Measurements from ENCODE around the gene SNX11. TPM values are rescaled to one million over a fixed set of nuclear protein-coding genes. Genes with fewer than 3 reads are reported as not detected.
A peak's percentile ranks its signal among the peaks of the same experiment; 100 is the strongest.

Gene SNX11
- total and polyA plus RNA-seq, 2 of the 8 experiments (the other 6 are each of a cell fraction or from before 2014, with no cell fraction given) = 21.1 to 21.4 TPM

DNA sequence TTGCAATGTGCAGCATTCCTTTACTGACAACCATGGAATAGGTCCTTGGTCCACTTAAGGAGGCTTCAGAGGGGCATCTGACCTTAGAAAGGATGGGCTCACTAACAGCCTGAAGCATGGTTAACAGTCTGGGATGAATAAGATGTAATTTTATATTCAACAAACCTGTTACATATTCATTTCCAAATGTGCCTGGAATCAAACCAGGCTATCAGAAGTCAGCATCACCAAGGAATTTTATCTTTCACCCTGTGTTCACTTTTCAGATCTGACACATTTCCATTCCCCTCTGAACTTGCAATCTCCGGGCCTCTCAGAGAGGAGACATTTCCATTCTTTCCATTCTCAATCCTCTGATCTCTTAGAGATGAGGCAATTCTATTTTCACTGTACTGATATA lies 62.4 kb downstream of the SNX11 start (continued):
- no peak for TF ChIP-seq TAF1 (IDR thresholded peaks at IDR 0.05; ENCODE audit: low read depth, low read length)

MicroRNAs encoded within 50 kb of the gene (microRNA counts, 767-probe panel; counts per million panel counts)
- microRNA hsa-miR-1203 = 879 counts per million, percentile 95 among the panel's probes with 10 or more counts

Small RNAs within 50 kb of the gene (microRNA-seq; reads per million reads assigned to microRNA genes)
- 0 reads per million in 2 experiments for gene MIR1203 (ENCODE audit: borderline microRNAs expressed in 2 of 2, borderline number of aligned reads in 2 of 2, borderline replicate concordance in 1 of 2)

Small RNAs within 50 kb of the gene (small RNA-seq; reads per million reads assigned to genes)
- gene AC004477.2 (ENCODE audit: insufficient read depth) = not detected
- not detected for gene MIR1203 (ENCODE audit: insufficient read depth)
- gene RNU6-1201P (ENCODE audit: insufficient read depth) = not detected

Other genes starting within 250 kb of the SNX11 start
- 11.0 and 13.8 TPM in 2 replicates for gene SP2, start 211.5 kb upstream of the SNX11 start, total RNA-seq (2021; fragmentation: NEBNext Ultra II Directional; extraction: Animal tissue kit (Norgen Biotek cat#: 25700))
- gene SP2, start 211.5 kb upstream of the SNX11 start, polyA plus RNA-seq (2011; rRNA removed) = 5.6 and 9.5 TPM in 2 replicates
- gene PNPO, start 166.2 kb upstream of the SNX11 start, total RNA-seq (2021; fragmentation: NEBNext Ultra II Directional; extraction: Animal tissue kit (Norgen Biotek cat#: 25700)) = 7.0 and 8.8 TPM in 2 replicates
- 7.5 and 8.1 TPM in 2 replicates for gene PNPO, start 166.2 kb upstream of the SNX11 start, polyA plus RNA-seq (2011; rRNA removed)
- 0.26 and 0.34 TPM in 2 replicates for gene PRR15L, start 149.9 kb upstream of the SNX11 start, total RNA-seq (2021; fragmentation: NEBNext Ultra II Directional; extraction: Animal tissue kit (Norgen Biotek cat#: 25700))
- 1.1 TPM in 2 replicates for gene PRR15L, start 149.9 kb upstream of the SNX11 start, polyA plus RNA-seq (2011; rRNA removed)
- 88.2 and 97.6 TPM in 2 replicates for gene CDK5RAP3, start 136.7 kb upstream of the SNX11 start, total RNA-seq (2021; fragmentation: NEBNext Ultra II Directional; extraction: Animal tissue kit (Norgen Biotek cat#: 25700))
- 93.2 and 119 TPM in 2 replicates for gene CDK5RAP3, start 136.7 kb upstream of the SNX11 start, polyA plus RNA-seq (2011; rRNA removed)
- gene COPZ2, start 70.0 kb upstream of the SNX11 start, total RNA-seq (2021; fragmentation: NEBNext Ultra II Directional; extraction: Animal tissue kit (Norgen Biotek cat#: 25700)) = not detected in 2 replicates
- gene COPZ2, start 70.0 kb upstream of the SNX11 start, polyA plus RNA-seq (2011; rRNA removed) = 0.24 and 0.25 TPM in 2 replicates
- 140 and 148 TPM in 2 replicates for gene NFE2L1, start 59.4 kb upstream of the SNX11 start, total RNA-seq (2021; fragmentation: NEBNext Ultra II Directional; extraction: Animal tissue kit (Norgen Biotek cat#: 25700))
- gene NFE2L1, start 59.4 kb upstream of the SNX11 start, polyA plus RNA-seq (2011; rRNA removed) = 143 and 173 TPM in 2 replicates
- gene CBX1, start 6.3 kb upstream of the SNX11 start, total RNA-seq (2021; fragmentation: NEBNext Ultra II Directional; extraction: Animal tissue kit (Norgen Biotek cat#: 25700)) = 166 and 173 TPM in 2 replicates
- gene CBX1, start 6.3 kb upstream of the SNX11 start, polyA plus RNA-seq (2011; rRNA removed) = 23.8 and 38.7 TPM in 2 replicates